GM19438 (cell line): ENCODE results near the gene MTSS2.

ENCODE experiments used
- ATAC-seq: cut with Tn5 transposase; IDR thresholded peaks from one replicate; pipeline ENCODE4 v1.9.1; 2021; ENCODE audit warnings: low read depth; ENCODE audit not compliant: unreplicated experiment

Gene MTSS2

GRCh38 chr16:70701036-70701435 lies 15.2 kb upstream of the MTSS2 start:
- no peak for ATAC-seq

DNA sequence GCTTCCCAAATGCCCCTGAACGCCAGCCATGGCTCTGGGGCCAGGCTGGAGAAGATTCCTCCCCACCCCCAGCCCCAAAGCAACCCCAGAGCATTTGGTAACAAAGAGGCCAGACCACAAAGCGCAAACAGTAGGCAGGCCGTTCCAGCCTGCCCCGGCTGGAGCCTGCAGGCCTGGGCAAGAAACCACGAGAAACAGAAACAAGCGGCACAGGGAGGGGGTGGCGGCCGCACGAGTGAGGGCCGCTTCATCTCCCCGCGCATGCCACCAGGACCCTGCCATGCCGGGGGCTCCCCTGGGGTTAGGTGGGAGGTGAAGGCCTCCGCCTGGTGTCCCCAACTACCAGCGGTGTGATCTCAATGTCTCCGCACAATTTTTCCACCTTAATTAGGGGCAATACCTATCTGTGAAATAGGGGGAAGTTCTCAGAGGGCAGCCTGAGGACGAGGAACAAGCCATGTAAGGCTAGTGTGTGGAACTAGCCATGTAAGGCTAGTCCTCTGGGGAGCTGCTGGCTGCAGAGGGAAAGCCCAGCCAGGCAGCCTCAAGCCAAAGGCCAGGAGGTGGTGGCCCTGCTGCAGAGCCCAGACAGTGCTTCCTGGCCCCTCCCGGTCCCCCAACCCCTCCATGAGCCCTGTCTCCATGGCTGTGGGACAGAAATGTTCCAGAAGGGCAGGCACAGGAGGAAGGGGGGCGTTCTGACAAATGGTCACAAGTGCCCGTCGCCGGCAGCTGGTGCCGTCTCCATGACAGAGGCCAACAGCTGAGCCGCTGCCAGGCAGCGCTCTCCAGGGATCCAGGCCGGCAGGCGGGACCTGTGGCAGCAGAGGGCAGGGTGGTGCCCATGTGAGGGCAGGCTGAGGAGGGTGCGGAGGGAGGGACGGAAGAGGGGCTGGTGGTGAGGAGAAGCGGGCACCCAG lies 14.5 kb upstream of the MTSS2 start:
- no peak for ATAC-seq

- ATAC-seq: no peak
Measured at GRCh38 chr16:70699696-70700095, 13.8 kb upstream of the MTSS2 start.

GRCh38 chr16:70698901-70699300 lies 13.0 kb upstream of the MTSS2 start:
- ATAC-seq: no peak

DNA sequence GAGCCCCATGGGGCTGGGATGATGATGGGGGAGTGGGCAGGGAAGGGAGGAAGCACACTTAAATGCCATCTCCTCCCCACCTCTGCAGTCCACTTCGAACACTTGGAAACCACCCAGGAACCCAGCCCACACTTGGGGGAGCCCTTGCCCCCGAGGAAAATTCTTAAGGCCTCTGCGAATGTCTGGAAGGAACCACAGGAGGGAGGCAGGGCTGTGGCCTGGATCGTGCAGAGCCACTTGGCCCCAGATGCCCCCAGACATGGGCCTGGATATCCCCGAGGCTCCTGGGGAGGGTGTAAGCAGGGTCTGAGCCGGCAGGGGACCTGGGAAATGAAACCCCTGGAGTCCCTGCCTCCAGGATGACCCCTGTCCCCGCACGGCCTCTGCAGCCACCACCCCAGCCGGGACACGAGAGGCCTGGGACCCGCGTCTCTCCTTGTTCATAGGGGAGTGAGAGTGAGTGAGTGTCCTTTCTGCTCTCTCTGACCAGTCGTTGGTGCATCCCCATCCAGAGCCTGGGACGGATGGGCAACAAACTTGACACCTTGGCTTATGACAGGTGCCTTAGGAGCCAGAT lies 11.8 kb upstream of the MTSS2 start:
- no peak for ATAC-seq

GRCh38 chr16:70696952-70697593 lies 11.2 kb upstream of the MTSS2 start:
- no peak for ATAC-seq

GRCh38 chr16:70696355-70696754 lies 10.5 kb upstream of the MTSS2 start:
- no peak for ATAC-seq

- no peak for ATAC-seq
Measured at GRCh38 chr16:70695331-70696070, 9.6 kb upstream of the MTSS2 start.

GRCh38 chr16:70694868-70695218 lies 9.0 kb upstream of the MTSS2 start:
- ATAC-seq: no peak

- ATAC-seq: no peak
Measured at GRCh38 chr16:70694088-70694867, 8.4 kb upstream of the MTSS2 start.

DNA sequence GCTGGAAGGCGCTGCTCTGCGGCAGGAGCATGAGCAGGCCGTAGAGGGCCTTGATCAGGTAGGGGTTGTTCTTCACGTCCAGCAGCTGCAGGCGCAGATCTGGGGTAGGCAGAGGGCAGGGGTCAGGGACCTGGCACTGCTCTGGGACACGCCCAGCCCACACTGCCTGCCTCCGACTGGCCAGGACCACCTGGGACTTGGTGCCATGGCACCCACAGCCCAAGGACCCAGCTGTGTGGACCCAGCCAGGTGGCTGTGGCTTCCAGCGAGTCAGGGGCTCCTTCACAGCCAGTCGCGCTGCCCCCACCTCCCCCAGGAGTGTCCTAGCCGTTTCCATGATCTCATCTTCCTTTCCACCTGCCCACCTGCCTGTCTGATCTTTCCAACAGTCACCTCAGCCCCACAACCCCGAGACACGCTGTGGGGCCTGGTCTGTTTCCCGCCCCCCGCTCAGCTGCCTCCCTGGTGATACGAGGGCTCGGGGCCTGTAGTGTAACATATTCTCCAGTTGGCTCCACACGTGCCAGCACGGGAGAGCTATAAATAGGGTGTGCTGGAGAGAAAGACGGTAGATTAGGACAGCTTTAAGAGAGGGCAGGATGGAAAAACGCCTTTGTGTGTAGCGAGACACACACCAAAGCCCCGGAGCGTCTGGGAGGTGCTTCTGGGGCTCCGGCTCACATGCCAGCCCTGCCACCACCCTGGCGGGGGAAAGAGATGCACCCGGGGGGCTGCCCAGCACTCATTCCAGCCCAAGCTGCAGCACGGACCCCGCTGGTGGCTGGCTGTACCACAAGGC lies 7.2 kb upstream of the MTSS2 start:
- no peak for ATAC-seq

GRCh38 chr16:70692130-70692872 lies 6.4 kb upstream of the MTSS2 start:
- no peak for ATAC-seq

DNA sequence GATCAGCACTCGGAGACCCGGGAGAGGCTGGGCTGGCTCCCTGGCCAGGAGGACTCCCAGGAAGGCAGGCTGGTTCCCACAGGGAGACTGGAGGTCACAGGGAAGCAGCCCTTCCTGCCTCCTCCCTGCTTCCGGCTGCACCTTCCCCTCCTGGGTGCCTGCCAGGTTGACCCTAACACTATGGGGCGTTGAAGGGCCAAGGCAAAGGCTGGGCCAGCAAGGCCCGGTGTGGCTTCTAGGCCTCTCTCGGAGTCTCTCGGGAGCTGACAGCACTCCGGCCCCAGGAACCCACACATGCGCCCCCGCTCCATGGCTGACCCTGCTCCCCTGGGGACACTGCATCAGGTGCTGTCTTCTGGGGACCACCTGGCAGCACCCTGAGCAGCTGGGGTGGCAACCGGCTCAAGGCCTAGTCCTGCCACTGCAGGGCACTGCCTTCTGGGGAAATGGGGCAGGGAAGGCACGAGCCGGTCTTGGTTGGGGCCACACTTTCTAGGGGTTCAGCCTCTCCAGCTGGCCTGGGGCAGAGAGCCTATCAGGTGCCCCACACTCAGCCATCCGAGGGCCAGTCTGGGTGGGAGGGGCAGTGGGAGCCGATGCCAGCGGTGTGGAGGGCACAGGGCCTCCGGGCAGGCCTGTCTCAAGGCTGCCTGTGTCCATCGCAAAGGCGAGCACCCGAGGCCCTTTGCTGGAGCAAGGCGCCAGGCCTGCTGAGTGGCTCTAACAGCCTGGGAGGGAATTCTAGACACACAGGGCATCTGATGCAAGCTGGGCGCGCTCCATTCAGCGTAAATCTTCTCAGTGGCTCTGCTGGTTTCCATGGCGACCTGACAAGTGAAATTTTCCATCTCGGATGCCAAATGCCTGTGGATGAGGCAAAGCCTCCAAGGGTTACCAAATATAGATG lies 5.6 kb upstream of the MTSS2 start:
- no peak for ATAC-seq

- ATAC-seq: no peak
Measured at GRCh38 chr16:70689970-70690891, 4.4 kb upstream of the MTSS2 start.

GRCh38 chr16:70689035-70689969 lies 3.4 kb upstream of the MTSS2 start:
- ATAC-seq: no peak
